IMR-90 (cell line): ENCODE results near the gene PRAC2. TPM values are rescaled to one million over a fixed set of nuclear protein-coding genes. Genes with fewer than 3 reads are reported as not detected.

Source experiments
- microRNA-seq, 2 experiments: library from miRNA; stranded (forward) in 1 of 2; unstranded in 1 of 2; fragments of 10-50 nt in 1 of 2; fragments of <30 nt in 1 of 2; gene quantifications in 1 of 2; microRNA quantifications in 1 of 2; one replicate each; pipeline versions ENCODE3 to v1.1.0; 2013 to 2020; ENCODE audit not compliant: insufficient read depth in 1 of 2, insufficient read length in 1 of 2, unreplicated experiment in 1 of 2
- polyA plus RNA-seq, 3 experiments: library from polyadenylated mRNA; depleted of rRNA; stranded (reverse); fragments of >200 nt; gene quantifications; 2 replicates each; pipeline ENCODE4 v1.2.3, GENCODE V29; 2012; ENCODE audit warnings: low replicate concordance in 1 of 3
- small RNA-seq, 5 experiments: library from RNA; depleted of rRNA; stranded (forward); fragments of <200 nt; gene quantifications; one replicate each; pipeline ENCODE3, GENCODE V24; 2012
- total RNA-seq: library from RNA; depleted of rRNA; stranded (reverse); fragments of >200 nt; gene quantifications from 2 replicates; pipeline ENCODE4 v1.2.3, GENCODE V29; 2012; rRNA removed

PRAC2 gene
- total and polyA plus RNA-seq, 2 of the 4 experiments (the other 2 are of a cell fraction): not detected

Small RNA genes lying within 50 kb of the gene (microRNA-seq; reads per million reads assigned to microRNA genes)
- gene AC091179.2 (ENCODE audit: insufficient read depth, insufficient read length): not detected
- gene COX6B1P2 (ENCODE audit: insufficient read depth, insufficient read length): not detected
- 0 reads per million in 2 experiments for gene MIR3185 (ENCODE audit: insufficient read depth in 1 of 2, insufficient read length in 1 of 2, unreplicated experiment in 1 of 2)
- gene RF02132 (ENCODE audit: insufficient read depth, insufficient read length): not detected
- gene RF02133 (ENCODE audit: insufficient read depth, insufficient read length): not detected
- not detected for gene RN7SL125P (ENCODE audit: insufficient read depth, insufficient read length)

Small RNA genes lying within 50 kb of the gene (small RNA-seq; reads per million reads assigned to genes)
- gene AC091179.2 (0 reads per million in 5 experiments), gene COX6B1P2 (0 reads per million in 5 experiments), gene MIR3185 (0 reads per million in 5 experiments), gene RF02132 (0 reads per million in 5 experiments), gene RF02133 (0 reads per million in 5 experiments), gene RN7SL125P (0 reads per million in 5 experiments)

Other genes with a start within 250 kb of the PRAC2 start
- not detected in 2 replicates for gene HOXB1, start 192.2 kb upstream of the PRAC2 start, total RNA-seq
- gene HOXB1, start 192.2 kb upstream of the PRAC2 start, polyA plus RNA-seq (2012; rRNA removed): not detected in 2 replicates
- 2.7 and 3.1 TPM in 2 replicates for gene HOXB2, start 178.1 kb upstream of the PRAC2 start, total RNA-seq
- 29.9 and 33.8 TPM in 2 replicates for gene HOXB2, start 178.1 kb upstream of the PRAC2 start, polyA plus RNA-seq (2012; rRNA removed)
- 1.9 and 2.0 TPM in 2 replicates for gene HOXB4, start 144.8 kb upstream of the PRAC2 start, total RNA-seq
- gene HOXB4, start 144.8 kb upstream of the PRAC2 start, polyA plus RNA-seq (2012; rRNA removed): 7.8 and 8.5 TPM in 2 replicates
- 6.3 and 8.6 TPM in 2 replicates for gene HOXB3, start 132.9 kb upstream of the PRAC2 start, total RNA-seq
- 59.6 and 76.4 TPM in 2 replicates for gene HOXB3, start 132.9 kb upstream of the PRAC2 start, polyA plus RNA-seq (2012; rRNA removed)
- 0.54 and 0.56 TPM in 2 replicates for gene HOXB5, start 129.4 kb upstream of the PRAC2 start, total RNA-seq
- gene HOXB5, start 129.4 kb upstream of the PRAC2 start, polyA plus RNA-seq (2012; rRNA removed): 18.0 and 18.1 TPM in 2 replicates
- 11.1 and 11.9 TPM in 2 replicates for gene HOXB6, start 118.2 kb upstream of the PRAC2 start, total RNA-seq
- 42.2 and 48.1 TPM in 2 replicates for gene HOXB6, start 118.2 kb upstream of the PRAC2 start, polyA plus RNA-seq (2012; rRNA removed)
- gene HOXB7, start 112.2 kb upstream of the PRAC2 start, total RNA-seq: 1.8 and 3.3 TPM in 2 replicates
- gene HOXB7, start 112.2 kb upstream of the PRAC2 start, polyA plus RNA-seq (2012; rRNA removed): 6.7 and 7.5 TPM in 2 replicates
- 0.54 and 0.56 TPM in 2 replicates for gene HOXB8, start 107.9 kb upstream of the PRAC2 start, total RNA-seq
- 5.3 and 6.2 TPM in 2 replicates for gene HOXB8, start 107.9 kb upstream of the PRAC2 start, polyA plus RNA-seq (2012; rRNA removed)
- gene HOXB9, start 96.8 kb upstream of the PRAC2 start, total RNA-seq: under 0.01 TPM in 1 of 2 replicates, not detected in the other
- gene HOXB9, start 96.8 kb upstream of the PRAC2 start, polyA plus RNA-seq (2012; rRNA removed): 0.05 and 0.07 TPM in 2 replicates
- gene PRAC1, start 667 bp upstream of the PRAC2 start, total RNA-seq: not detected in 2 replicates
- not detected in 2 replicates for gene PRAC1, start 667 bp upstream of the PRAC2 start, polyA plus RNA-seq (2012; rRNA removed)
- gene HOXB13, start 5.6 kb downstream of the PRAC2 start, total RNA-seq: not detected in 2 replicates
- gene HOXB13, start 5.6 kb downstream of the PRAC2 start, polyA plus RNA-seq (2012; rRNA removed): not detected in 2 replicates
- gene TTLL6, start 94.0 kb downstream of the PRAC2 start, total RNA-seq: not detected in 2 replicates
- gene TTLL6, start 94.0 kb downstream of the PRAC2 start, polyA plus RNA-seq (2012; rRNA removed): not detected in 2 replicates
- 32.2 and 53.4 TPM in 2 replicates for gene CALCOCO2, start 107.8 kb downstream of the PRAC2 start, total RNA-seq
- gene CALCOCO2, start 107.8 kb downstream of the PRAC2 start, polyA plus RNA-seq (2012; rRNA removed): 31.1 and 35.9 TPM in 2 replicates
- 133 and 135 TPM in 2 replicates for gene ATP5MC1, start 169.6 kb downstream of the PRAC2 start, total RNA-seq
- gene ATP5MC1, start 169.6 kb downstream of the PRAC2 start, polyA plus RNA-seq (2012; rRNA removed): 366 and 371 TPM in 2 replicates
- gene UBE2Z, start 185.2 kb downstream of the PRAC2 start, total RNA-seq: 68.5 and 76.1 TPM in 2 replicates
- gene UBE2Z, start 185.2 kb downstream of the PRAC2 start, polyA plus RNA-seq (2012; rRNA removed): 119 and 126 TPM in 2 replicates
- 171 and 191 TPM in 2 replicates for gene SNF8, start 221.7 kb downstream of the PRAC2 start, total RNA-seq
- 178 and 181 TPM in 2 replicates for gene SNF8, start 221.7 kb downstream of the PRAC2 start, polyA plus RNA-seq (2012; rRNA removed)
- not detected in 2 replicates for gene GIP, start 245.4 kb downstream of the PRAC2 start, total RNA-seq
- 0.44 TPM in 1 of 2 replicates, not detected in the other for gene GIP, start 245.4 kb downstream of the PRAC2 start, polyA plus RNA-seq (2012; rRNA removed)